AG10803 (cell line): ENCODE measurements around the gene CHAF1A.

Source experiments
- DNase-seq: peaks from one replicate; pipeline ENCODE4 v3.0.0; 2010; ENCODE audit warnings: low read depth
- H3K4me3 ChIP-seq: 2 replicates; pipeline ENCODE4 v1.5.1; 2011; ENCODE audit warnings: mild to moderate bottlenecking, low read length, control low read depth
- TF ChIP-seq, protein P1 (sequence below): conservative IDR thresholded peaks from 2 replicates; pipeline ENCODE4 v1.5.1; 2011; ENCODE audit warnings: mild to moderate bottlenecking, low read length, control low read depth, inconsistent platforms

Gene CHAF1A

DNA sequence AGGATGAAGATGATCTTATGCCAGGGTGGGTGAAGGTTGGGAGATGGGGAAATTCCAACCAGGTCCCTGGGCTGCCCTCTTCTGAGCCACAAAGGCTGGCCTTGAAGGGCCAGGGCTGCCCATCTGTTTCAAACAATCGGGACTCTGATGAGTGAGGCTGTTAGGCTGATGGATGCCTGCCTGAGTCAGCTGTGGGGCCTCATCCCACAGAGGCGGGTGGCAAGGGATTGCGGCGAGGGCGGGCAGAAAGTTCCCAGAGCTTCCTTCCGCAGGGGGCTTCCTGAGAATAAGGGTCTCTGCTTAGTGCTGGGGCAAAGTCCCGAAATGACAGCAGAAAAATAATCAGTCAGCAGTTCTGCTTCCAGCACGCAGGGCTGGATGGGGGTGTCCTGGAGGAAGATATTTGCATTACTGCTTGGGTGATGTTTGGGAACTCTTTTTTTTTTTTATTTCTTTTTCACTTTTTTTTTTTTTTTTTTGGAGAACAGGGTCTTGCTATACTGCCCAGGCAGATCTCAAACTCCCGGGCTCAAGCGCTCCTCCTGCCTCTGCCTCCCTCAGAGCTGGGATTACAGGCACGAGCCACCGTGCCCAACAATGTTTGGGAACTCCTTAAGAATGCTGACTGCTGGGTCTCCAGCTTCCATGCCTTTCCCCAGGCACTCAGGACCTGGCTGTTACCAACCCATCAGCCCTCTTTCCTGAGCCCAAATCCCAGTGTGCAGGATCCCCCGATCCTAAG is 16.2 kb upstream of the CHAF1A start:
- TF ChIP-seq, protein P1, sequence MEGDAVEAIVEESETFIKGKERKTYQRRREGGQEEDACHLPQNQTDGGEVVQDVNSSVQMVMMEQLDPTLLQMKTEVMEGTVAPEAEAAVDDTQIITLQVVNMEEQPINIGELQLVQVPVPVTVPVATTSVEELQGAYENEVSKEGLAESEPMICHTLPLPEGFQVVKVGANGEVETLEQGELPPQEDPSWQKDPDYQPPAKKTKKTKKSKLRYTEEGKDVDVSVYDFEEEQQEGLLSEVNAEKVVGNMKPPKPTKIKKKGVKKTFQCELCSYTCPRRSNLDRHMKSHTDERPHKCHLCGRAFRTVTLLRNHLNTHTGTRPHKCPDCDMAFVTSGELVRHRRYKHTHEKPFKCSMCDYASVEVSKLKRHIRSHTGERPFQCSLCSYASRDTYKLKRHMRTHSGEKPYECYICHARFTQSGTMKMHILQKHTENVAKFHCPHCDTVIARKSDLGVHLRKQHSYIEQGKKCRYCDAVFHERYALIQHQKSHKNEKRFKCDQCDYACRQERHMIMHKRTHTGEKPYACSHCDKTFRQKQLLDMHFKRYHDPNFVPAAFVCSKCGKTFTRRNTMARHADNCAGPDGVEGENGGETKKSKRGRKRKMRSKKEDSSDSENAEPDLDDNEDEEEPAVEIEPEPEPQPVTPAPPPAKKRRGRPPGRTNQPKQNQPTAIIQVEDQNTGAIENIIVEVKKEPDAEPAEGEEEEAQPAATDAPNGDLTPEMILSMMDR = peak; percentile 48
- DNase-seq = peak; percentile 47
- H3K4me3 ChIP-seq = no peak overlapping the region

DNA sequence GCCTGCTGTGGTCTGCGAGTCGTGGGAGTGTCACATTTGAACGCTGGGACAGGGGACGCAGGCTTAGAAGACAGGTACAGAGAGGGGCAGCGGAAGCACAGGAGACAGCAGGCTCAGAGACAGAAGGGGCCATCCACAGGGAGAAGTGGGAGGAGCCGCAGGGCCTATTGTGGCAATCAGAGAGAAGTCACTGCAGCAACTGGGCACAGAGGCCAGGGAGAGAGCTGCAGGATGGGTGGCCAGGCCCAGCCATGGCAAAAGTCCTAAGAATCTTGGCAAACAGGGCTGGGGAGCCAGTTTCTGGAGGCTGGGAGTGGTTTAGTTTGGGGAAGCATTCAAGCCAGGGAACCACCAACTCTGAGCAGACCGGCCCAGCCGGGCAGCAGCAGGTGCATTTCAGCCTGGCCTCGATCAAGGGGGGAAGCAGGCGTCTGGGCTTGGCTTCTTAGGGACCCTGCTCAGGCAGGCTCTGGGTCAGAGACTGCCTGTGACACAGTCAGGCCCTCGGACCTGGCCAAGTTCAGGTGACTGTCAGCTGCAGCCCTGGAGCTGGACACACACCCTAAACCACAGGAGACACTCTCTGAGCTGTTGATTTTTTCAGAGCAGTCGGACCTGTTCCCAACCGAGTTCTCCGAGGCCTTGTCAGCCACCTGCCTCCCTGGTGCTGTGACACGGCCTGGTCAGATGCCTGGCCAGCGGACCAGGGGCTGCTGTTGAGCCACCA is 13.9 kb upstream of the CHAF1A start:
- DNase-seq = peak; percentile 49
- no peak overlapping the region for H3K4me3 ChIP-seq
- TF ChIP-seq, protein P1 = no peak

DNA sequence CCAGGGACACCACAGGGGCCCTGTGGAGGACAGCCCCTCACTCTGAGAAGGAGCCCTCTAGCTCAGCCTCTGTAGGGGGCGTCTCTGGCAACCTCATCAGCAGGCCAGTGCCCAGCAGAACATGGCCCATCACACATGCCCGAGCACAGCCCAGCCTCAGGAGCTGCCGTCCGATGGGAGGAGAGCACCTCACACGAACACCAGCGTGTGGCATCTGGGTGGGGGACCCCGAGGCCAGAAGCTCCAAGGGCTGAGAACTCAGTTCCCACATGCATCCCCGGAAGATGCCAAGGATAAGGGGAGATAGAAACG is 13.4 kb upstream of the CHAF1A start:
- DNase-seq = no peak
- no peak overlapping the region for H3K4me3 ChIP-seq
- TF ChIP-seq, protein P1 = no peak

- TF ChIP-seq, protein P1 = no peak
- DNase-seq = no peak
- no peak overlapping the region for H3K4me3 ChIP-seq
Observed at GRCh38 chr19:4389511-4390016, 12.9 kb upstream of the CHAF1A start.

- peak overlapping the region; percentile 15 for H3K4me3 ChIP-seq
- TF ChIP-seq, protein P1 = no peak
- peak; percentile 55 for DNase-seq
Observed at GRCh38 chr19:4390017-4390566, 12.3 kb upstream of the CHAF1A start.

- H3K4me3 ChIP-seq = peak overlapping the region; percentile 15
- DNase-seq = no peak
- TF ChIP-seq, protein P1 = no peak
Observed at GRCh38 chr19:4390567-4391305, 11.7 kb upstream of the CHAF1A start.
